Measurements from ENCODE around the gene USP16.

- TF ChIP-seq EZH2 (IDR thresholded peaks at IDR 0.05; ENCODE audit: insufficient read depth, poor library complexity, severe bottlenecking): no peak
- TF ChIP-seq EZH2phosphoT487 (IDR thresholded peaks at IDR 0.05; ENCODE audit: insufficient read depth, low read depth): no peak
Observed at GRCh38 chr21:29078869-29079767, 54.6 kb downstream of the USP16 start.

Data from GM23248 (cell line).